Raji (cell line): ENCODE measurements around the gene ARHGAP26.

Experiments
- POLR2A ChIP-seq: IDR thresholded peaks from 2 replicates; pipeline ENCODE4 v1.6.1; 2011; ENCODE audit warnings: low read depth, low read length, control low read depth; ENCODE audit not compliant: insufficient read depth

Gene ARHGAP26

GRCh38 chr5:143062379-143062778 lies 292.2 kb downstream of the ARHGAP26 start:
- TF ChIP-seq POLR2A = no peak

DNA sequence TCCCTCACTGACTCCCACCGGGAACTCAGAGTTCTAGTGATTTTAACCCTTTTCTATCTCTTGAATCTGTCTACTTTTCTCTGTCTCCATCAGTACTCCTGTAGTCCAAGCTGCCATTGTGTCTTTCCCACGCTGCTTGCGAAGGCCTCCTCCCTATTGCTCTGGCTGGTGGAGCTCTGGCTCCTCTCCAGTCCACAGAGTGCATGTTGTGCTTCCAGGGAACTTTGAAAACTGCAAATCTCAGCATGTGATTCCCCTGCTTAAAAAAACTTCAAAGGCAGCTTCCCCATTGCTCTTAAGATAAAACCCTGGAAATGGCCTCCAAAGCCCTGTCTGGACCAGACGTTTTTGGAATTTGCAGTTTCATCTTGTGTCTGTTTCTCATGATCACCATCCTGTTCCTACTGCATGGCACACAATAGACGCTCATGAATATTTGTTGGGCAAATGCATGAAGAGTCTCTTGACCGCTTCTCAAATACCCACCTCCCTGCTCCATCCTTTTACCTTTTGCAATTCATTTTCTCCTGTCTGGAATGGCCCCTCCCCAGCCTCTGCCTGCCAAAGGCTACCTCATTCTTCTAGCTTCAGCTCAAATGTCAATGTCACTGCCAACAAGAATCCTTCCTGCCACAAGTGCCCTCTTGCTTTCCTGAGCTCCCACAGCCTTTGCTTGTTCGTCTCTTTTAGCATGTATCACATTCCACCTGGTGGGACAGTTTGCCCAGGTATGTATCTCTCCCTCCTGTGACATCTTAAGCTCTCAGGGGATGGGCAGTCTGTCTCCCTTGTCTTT lies 293.2 kb downstream of the ARHGAP26 start:
- TF ChIP-seq POLR2A = no peak

- TF ChIP-seq POLR2A = no peak
These were observed 294.1 kb downstream of the ARHGAP26 start for GRCh38 chr5:143064218-143064641.

DNA sequence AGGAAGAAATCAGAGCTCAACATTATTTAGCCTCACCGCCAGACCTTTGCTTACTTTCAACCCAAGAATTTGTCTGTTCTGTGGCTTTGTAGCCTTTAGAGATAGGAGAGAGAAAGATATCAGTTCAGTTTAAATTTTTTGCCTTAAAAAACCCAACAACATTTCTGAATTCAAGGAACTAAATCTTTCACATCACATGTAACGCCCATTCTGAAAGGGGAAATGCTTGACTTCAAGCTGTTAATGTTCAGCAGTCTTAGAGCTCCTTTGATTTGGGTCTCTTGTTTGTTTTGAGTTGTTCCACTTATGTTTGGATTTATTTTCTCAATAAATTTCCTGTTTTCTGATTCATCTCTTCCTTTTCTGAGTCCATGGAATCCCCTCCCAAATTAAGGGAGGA lies 294.5 kb downstream of the ARHGAP26 start:
- TF ChIP-seq POLR2A = no peak

DNA sequence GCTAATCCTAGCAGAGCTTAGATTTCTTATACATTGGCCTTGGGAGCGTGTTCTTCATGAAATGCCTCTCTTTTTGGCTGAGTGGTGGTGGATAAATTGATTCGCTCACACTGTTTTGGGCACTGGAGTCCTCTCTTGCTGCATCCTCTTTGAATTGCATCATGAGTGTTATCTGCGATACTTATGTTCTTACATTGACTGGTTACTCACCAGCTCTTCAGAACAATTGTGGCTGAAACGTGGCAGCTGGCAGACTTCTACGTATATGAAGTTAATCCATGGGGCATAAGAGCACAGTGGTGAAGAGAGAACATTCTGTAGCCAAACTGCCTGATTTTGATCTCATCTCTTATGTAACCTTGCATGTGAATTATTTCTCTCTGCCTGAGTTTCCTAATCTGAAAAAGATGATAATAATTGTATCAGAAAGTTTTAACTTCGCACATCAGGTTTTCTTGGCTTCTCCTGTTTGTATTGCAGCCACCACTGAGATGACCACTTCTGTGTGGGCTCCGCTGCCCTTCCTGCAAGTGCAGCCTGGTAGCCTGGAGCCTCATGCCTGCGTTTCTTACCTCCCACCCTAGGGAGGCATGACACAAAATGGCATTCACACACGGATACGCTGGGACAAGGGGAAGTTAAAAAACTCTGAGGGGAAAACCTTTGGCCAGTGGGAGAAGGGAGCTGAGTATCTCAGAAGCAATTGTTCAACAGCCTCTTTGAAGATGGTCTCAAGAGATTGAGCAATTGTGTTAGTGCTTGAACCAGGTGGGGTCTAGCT lies 295.2 kb downstream of the ARHGAP26 start:
- TF ChIP-seq POLR2A = no peak

DNA sequence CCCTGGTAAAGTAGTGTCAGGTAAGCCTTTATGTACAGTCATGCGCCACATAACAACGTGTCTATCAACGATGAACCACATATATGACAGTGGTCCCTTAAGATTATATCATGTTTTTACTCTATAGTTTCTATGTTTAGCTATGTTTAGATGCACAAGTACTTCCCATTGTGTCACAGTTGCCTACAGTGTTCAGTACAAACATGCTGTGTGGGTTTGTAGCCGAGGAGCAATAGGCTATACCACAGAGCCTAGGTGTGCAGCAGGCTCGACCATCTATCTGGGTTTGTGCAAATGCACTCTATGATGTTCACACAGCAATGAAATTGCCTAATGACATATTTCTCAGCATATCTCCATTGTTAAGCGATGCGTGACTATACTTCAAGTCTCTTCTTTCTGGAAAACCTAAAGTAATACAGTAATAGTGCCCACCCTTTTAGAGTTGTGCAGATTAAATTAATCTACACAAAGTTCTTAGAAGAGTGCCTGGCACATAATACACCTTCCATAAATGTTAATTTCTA lies 295.9 kb downstream of the ARHGAP26 start:
- no peak for TF ChIP-seq POLR2A

DNA sequence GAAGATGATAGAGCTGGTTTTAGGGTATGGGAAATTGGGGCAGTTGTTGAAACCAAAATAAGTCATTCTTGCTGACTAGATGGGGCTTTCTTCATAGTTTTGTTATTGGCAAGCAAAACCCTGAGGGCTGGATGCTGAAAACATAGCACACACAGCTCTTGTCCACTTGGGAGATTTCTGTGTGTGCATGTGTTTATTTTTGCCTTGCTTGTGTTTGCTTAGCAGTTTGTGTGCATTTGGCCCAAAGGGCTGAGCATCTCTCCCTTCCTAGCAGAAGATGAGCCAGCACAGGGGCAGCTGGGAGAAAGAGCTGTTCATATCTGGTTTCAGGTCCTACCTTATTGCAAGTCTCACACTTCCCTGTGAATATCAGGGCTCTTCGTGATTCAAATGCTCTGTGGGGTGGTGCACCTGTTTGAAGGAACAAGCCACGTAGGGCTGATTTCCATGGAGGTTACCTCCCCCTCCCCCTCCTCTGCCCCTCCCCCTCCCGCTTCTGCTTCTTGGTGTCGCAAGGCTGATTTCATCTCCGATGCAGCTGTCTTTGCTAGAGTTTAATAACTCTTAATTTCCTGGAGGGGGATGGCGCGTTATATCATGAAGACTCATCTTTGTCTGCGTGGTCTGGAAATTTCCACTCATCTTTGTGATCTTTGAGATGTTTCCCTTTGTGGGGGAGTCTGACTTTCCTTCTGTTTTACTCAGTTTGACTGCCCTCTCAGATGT lies 296.5 kb downstream of the ARHGAP26 start:
- TF ChIP-seq POLR2A = no peak

DNA sequence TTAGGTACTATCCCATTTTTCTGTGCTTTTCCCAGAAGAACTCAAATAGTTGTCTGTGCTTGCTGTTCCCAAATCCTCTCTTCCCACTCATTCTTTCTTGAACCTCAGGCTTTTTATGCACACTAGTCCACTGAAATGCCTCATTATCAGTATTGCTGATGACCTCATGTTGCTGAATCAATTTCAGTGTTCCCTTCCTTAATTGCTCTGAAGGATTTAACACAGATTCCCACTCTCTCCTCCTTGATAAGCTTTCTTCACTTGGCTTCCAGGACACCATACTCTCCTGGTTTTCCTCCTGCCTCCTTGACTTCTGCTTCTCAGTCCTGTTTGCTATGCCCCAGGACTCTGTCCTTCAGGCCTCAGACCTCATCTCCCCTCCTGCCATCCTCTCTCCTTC lies 298.5 kb downstream of the ARHGAP26 start:
- no peak for TF ChIP-seq POLR2A

DNA sequence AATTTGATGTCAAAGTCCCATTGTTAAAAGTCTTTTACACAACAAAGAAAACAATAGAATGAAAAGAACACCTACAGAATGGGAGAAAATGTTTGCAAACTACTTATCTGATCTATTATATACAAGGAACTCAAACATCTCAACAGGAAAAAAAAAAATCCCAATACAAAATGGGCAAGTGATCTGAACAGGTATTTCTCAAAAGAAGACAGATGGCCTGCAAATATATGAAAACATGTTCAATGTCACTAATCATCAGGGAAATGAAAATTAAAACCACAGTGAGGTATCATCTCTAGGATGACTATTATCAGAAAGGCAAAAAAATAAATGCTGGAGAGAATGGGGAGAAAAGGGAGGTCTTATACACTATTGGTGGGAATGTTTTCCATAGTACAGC lies 301.8 kb downstream of the ARHGAP26 start:
- TF ChIP-seq POLR2A = no peak

DNA sequence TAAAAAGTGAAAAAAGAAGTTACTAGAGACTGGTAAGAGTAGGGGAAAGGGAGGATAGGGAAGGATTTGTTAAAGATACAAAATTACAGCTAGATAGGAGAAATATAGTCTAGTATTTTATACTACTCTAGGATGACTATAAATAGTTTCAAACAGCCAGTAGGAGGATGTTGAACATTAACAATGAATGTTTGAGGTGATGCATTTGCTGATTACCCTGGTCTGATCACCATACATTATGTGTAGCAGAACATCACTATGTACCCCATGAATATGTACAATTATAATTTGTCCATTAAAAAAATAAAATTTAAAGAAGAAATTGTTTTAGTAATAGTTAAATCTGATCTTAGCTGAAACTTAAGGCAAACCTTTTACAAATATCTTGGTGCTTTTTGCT lies 302.6 kb downstream of the ARHGAP26 start:
- TF ChIP-seq POLR2A = no peak

DNA sequence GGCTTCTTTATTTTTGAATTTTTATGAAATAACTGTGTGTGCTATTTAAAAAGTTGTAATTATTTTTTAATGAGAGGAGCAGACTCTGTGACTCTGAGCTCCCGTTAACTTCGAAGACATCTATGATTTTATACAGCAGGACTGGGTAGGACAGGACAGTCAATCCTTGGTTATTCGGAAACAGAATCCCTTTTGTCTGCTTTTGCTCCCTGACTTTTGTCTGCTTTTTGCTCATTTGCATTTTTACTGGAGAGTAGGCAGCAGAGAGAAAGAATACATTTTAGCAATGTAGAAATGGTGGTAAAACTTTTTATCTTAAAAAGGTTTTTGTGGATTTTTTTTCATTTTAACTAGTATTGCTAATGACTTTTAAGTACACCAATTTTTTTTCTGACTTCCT lies 303.6 kb downstream of the ARHGAP26 start:
- TF ChIP-seq POLR2A = no peak

- no peak for TF ChIP-seq POLR2A
These were observed 304.3 kb downstream of the ARHGAP26 start for GRCh38 chr5:143074414-143074996.

GRCh38 chr5:143076377-143076776 lies 306.2 kb downstream of the ARHGAP26 start:
- no peak for TF ChIP-seq POLR2A

DNA sequence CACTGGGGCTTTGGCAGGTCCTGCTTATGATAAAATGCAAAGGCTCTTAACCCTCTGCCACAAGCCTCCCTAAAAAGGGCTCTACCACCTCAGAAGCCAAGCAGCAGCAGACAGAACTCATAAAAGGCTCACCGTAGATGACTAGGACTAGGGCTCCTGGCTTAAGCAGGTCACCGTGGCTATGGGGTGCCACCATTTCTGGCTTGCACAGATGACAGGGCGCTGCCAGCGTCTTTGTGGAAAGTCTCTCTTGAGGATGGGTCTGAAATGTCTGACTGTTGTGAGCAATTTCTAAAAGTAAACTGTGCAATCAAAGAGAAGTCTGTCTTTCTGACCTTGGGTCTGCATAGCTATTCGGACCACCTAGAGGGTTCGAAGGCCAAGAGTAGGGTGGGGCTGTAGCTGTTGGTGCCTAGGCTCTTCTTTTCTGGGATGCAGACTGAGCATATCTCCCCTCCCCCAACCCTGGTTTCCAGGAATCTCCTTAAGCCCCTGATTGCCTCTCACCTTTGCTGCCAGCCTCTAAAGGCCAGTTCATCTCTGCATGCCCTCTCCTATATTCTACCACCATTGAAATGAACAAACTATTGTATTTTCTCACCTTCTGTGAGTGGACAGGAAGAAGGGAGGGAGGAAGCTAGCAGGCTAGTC lies 307.4 kb downstream of the ARHGAP26 start:
- TF ChIP-seq POLR2A = no peak

- TF ChIP-seq POLR2A = no peak
These were observed 308.1 kb downstream of the ARHGAP26 start for GRCh38 chr5:143078313-143078712.

DNA sequence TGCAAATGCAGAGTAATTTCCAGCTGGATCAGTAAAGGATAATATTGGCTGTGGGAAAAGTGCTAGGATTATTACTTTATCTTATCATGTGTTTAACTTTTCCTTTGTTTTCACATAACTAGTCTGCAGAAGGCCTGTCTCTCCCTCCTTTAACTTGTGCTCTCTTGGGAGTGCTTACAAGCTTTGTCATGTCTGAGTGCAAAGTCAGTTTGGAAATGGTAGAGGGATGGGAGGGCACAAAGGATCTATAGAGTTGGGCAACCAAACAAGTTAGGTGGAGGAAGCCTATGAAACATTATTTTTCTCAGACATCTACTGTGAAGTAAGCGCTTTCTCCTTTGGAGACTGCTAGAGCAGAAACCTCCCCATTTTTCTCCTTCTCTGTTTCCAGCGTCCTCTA lies 308.8 kb downstream of the ARHGAP26 start:
- no peak for TF ChIP-seq POLR2A
